Central memory CD8-positive, alpha-beta T cell (primary cell): ENCODE measurements around the gene SCRT2.

Source experiments
- ATAC-seq: fragments of 150-1000 bp; cut with Tn5 transposase; replicated peaks from 2 replicates; pipeline ENCODE4 v1.10.0; 2022; ENCODE audit warnings: mild to moderate bottlenecking, moderate FRiP score, moderate number of reproducible peaks; ENCODE audit not compliant: poor library complexity, severe bottlenecking; ENCODE audit errors: extremely low read depth
- DNase-seq, 2 donors: peaks; one replicate each; pipeline ENCODE4 v3.0.0; 2021; ENCODE audit warnings: low spot score in 2 of 2
- H3K27ac Mint-ChIP-seq: one replicate; pipeline ENCODE4 v1.8.0; 2022; ENCODE audit warnings: low read depth, mild to moderate bottlenecking, moderate library complexity, mixed read lengths
- H3K27me3 Mint-ChIP-seq: one replicate; pipeline ENCODE4 v1.8.0; 2022; ENCODE audit warnings: mixed read lengths
- H3K36me3 Mint-ChIP-seq: one replicate; pipeline ENCODE4 v1.8.0; 2022; ENCODE audit warnings: mild to moderate bottlenecking, moderate library complexity, mixed read lengths; ENCODE audit not compliant: insufficient read depth
- H3K4me1 Mint-ChIP-seq: one replicate; pipeline ENCODE4 v1.8.0; 2022; ENCODE audit warnings: mixed read lengths
- H3K4me3 Mint-ChIP-seq: one replicate; pipeline ENCODE4 v1.8.0; 2022; ENCODE audit warnings: mild to moderate bottlenecking, moderate library complexity, mixed read lengths
- H3K9me3 Mint-ChIP-seq: one replicate; pipeline ENCODE4 v1.8.0; 2022; ENCODE audit warnings: mixed read lengths

The SCRT2 gene

GRCh38 chr20:622161-622560 lies 53.4 kb downstream of the SCRT2 start:
- Mint-ChIP-seq H3K9me3 (peaks cover 8% of the 10 kb centered on the region), H3K27ac (no peak overlapping the region), H3K27me3 (peaks cover 61% of the 10 kb centered on the region), H3K4me1 (no peaks in the 10 kb centered on the region), H3K4me3 (no peak overlapping the region), H3K36me3 (no peaks in the 10 kb centered on the region)
- ATAC-seq (no peak), DNase-seq (no peak)

- peaks cover 63% of the 10 kb centered on the region for H3K27me3 Mint-ChIP-seq
- ATAC-seq, result no peak
- H3K4me1 Mint-ChIP-seq, result no peaks in the 10 kb centered on the region
- no peak overlapping the region for H3K27ac Mint-ChIP-seq
- H3K4me3 Mint-ChIP-seq, result no peak overlapping the region
- no peaks in the 10 kb centered on the region for H3K36me3 Mint-ChIP-seq
- peaks cover 8% of the 10 kb centered on the region for H3K9me3 Mint-ChIP-seq
- no peak for DNase-seq
Observed at GRCh38 chr20:621125-621756, 54.4 kb downstream of the SCRT2 start.

- H3K27ac Mint-ChIP-seq, result no peak overlapping the region
- peaks cover 8% of the 10 kb centered on the region for H3K9me3 Mint-ChIP-seq
- no peak for DNase-seq
- ATAC-seq, result no peak
- H3K4me1 Mint-ChIP-seq, result no peaks in the 10 kb centered on the region
- no peaks in the 10 kb centered on the region for H3K36me3 Mint-ChIP-seq
- peaks cover 71% of the 10 kb centered on the region for H3K27me3 Mint-ChIP-seq
- H3K4me3 Mint-ChIP-seq, result no peak overlapping the region
Observed at GRCh38 chr20:620246-620645, 55.4 kb downstream of the SCRT2 start.

- H3K36me3 Mint-ChIP-seq, result no peaks in the 10 kb centered on the region
- DNase-seq (no peak), ATAC-seq (no peak)
- H3K9me3 Mint-ChIP-seq, result peaks cover 8% of the 10 kb centered on the region
- H3K4me3 Mint-ChIP-seq, result no peak overlapping the region
- no peak overlapping the region for H3K27ac Mint-ChIP-seq
- H3K4me1 Mint-ChIP-seq, result no peaks in the 10 kb centered on the region
- peaks cover 84% of the 10 kb centered on the region for H3K27me3 Mint-ChIP-seq
Observed at GRCh38 chr20:618980-619379, 56.6 kb downstream of the SCRT2 start.

GRCh38 chr20:617934-618690 lies 57.5 kb downstream of the SCRT2 start:
- Mint-ChIP-seq H3K4me1 (no peaks in the 10 kb centered on the region), H3K27me3 (peaks cover 89% of the 10 kb centered on the region), H3K36me3 (no peaks in the 10 kb centered on the region), H3K27ac (no peak overlapping the region), H3K4me3 (no peak overlapping the region), H3K9me3 (peaks cover 8% of the 10 kb centered on the region)
- no peak for DNase-seq
- no peak for ATAC-seq

- Mint-ChIP-seq H3K9me3 (peaks cover 8% of the 10 kb centered on the region), H3K4me1 (peaks cover 5% of the 10 kb centered on the region), H3K4me3 (no peak overlapping the region), H3K36me3 (no peaks in the 10 kb centered on the region), H3K27ac (no peak overlapping the region), H3K27me3 (peaks cover 91% of the 10 kb centered on the region)
- ATAC-seq, result no peak
- DNase-seq, result no peak
Observed at GRCh38 chr20:615514-615913, 60.1 kb downstream of the SCRT2 start.

GRCh38 chr20:611843-612185 lies 63.8 kb downstream of the SCRT2 start:
- H3K27me3 Mint-ChIP-seq, result peaks cover 84% of the 10 kb centered on the region
- no peaks in the 10 kb centered on the region for H3K9me3 Mint-ChIP-seq
- ATAC-seq (no peak), DNase-seq (no peak)
- no peak overlapping the region for H3K27ac Mint-ChIP-seq
- H3K36me3 Mint-ChIP-seq, result no peaks in the 10 kb centered on the region
- peak overlapping the region; percentile 50 for H3K4me3 Mint-ChIP-seq
- H3K4me1 Mint-ChIP-seq, result peaks cover 5% of the 10 kb centered on the region
